ENCODE results near the gene H6PD.
A peak's percentile ranks its signal among the peaks of the same experiment; 100 is the strongest.

Gene H6PD

DNA sequence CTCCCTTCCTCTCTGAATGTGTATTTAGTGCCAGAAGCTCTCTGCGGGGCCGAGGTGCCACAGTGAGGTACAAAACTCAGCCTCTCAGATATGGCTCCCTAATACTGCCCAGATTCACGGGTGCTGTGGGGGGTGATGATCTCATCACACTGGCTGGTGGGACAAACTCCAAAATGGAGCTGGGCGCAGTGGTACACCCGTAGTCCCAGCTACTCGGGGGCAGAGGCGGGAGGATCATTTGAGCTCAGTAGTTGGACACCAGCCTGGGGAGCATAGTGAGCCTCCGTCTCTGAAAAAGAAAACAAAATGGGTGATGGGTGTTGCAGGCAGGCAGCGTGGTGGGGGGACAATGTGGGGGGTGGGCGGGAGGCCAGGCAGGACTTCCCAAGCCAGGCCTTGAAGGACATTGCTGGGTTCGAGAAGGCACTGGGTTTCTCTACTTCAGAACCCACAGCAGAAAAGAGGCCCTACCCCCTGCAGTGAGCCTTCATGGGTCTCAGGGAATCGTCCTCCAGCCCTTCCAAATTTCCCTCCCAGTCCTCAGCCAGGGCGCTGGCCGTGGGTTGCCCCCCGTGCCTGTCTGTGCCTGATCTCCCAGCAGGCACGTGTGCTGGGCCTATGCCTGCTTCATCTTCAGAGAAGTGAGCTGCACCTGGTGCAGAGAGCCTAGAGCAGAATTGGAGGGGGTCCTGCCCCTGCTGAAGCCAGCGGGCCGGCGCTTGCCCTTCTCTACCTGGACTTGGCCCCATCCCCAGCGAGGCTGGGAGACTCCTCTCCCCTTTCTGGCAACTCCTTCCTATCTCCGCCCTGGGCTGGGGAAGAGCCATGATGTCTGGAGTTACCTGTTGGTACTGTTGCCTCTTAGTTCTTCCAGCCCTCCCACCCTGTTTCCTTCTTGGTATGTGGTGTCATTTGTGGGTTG, 14.0 kb downstream of the H6PD start:
- no peak overlapping the region for H3K4me3 ChIP-seq (ENCODE audit: low read depth, low read length)
- no peak for DNase-seq (ENCODE audit: low read depth, low spot score)
- no peak for TF ChIP-seq CTCF (IDR thresholded peaks at IDR 0.05; ENCODE audit: low read depth, low read length)
- in situ Hi-C loops (cut with HindIII; ENCODE audit: low sequenced_read_pairs) = no loop called here

GRCh38 chr1:9249263-9249533, 14.6 kb downstream of the H6PD start:
- TF ChIP-seq CTCF (IDR thresholded peaks at IDR 0.05; ENCODE audit: low read depth, low read length) = no peak
- no peak for DNase-seq (ENCODE audit: low read depth, low spot score)
- no peak overlapping the region for H3K4me3 ChIP-seq (ENCODE audit: low read depth, low read length)
- in situ Hi-C loops (cut with HindIII; ENCODE audit: low sequenced_read_pairs) = no loop called here

GRCh38 chr1:9249534-9250410, 15.2 kb downstream of the H6PD start:
- DNase-seq (ENCODE audit: low read depth, low spot score) = no peak
- in situ Hi-C loops (cut with HindIII; ENCODE audit: low sequenced_read_pairs) = no loop called here
- H3K4me3 ChIP-seq (ENCODE audit: low read depth, low read length) = no peak overlapping the region
- peak; percentile 80 for TF ChIP-seq CTCF (IDR thresholded peaks at IDR 0.05; ENCODE audit: low read depth, low read length)

GRCh38 chr1:9250411-9251381, 16.1 kb downstream of the H6PD start:
- no peak overlapping the region for H3K4me3 ChIP-seq (ENCODE audit: low read depth, low read length)
- DNase-seq (ENCODE audit: low read depth, low spot score) = peak; percentile 39
- in situ Hi-C loops (cut with HindIII; ENCODE audit: low sequenced_read_pairs) = no loop called here
- TF ChIP-seq CTCF (IDR thresholded peaks at IDR 0.05; ENCODE audit: low read depth, low read length) = no peak

- no peak for DNase-seq (ENCODE audit: low read depth, low spot score)
- in situ Hi-C loops (cut with HindIII; ENCODE audit: low sequenced_read_pairs) = no loop called here
- no peak overlapping the region for H3K4me3 ChIP-seq (ENCODE audit: low read depth, low read length)
- no peak for TF ChIP-seq CTCF (IDR thresholded peaks at IDR 0.05; ENCODE audit: low read depth, low read length)
These were observed 16.9 kb downstream of the H6PD start for GRCh38 chr1:9251501-9251900.

DNA sequence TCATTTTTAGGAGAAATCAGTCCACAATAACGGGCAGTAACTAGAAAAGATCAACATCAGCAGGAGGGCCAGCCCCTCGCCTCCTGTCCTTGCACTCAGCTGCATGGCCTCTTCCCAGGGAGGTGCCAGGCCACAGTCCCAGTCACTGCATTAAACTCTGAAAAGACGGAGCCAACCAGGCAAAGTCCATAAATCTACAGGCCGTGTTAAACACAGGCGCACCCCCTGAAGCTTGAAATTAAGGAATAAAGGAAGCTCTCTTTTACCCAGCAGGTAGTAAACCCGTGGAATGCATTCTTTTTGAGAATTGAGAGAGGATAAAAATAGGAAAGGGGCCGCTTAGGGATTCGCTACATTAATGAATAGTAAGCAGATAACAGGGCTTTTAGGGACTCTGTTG, 18.4 kb downstream of the H6PD start:
- no peak for TF ChIP-seq CTCF (IDR thresholded peaks at IDR 0.05; ENCODE audit: low read depth, low read length)
- DNase-seq (ENCODE audit: low read depth, low spot score) = no peak
- no peak overlapping the region for H3K4me3 ChIP-seq (ENCODE audit: low read depth, low read length)
- in situ Hi-C loops (cut with HindIII; ENCODE audit: low sequenced_read_pairs) = no loop called here
